Mucosa of descending colon (tissue), 3 donors: ENCODE results near the gene CAMKMT. TPM values are rescaled to one million over a fixed set of nuclear protein-coding genes. Genes with fewer than 3 reads are reported as not detected.

Experiments
- ATAC-seq: fragments of 200-7000 bp; cut with Tn5 transposase; one replicate; pipeline ENCODE4 v1.9.1; 2020; ENCODE audit warnings: mild to moderate bottlenecking, moderate library complexity
- DNase-seq, 3 donors: peaks; one replicate each; pipeline ENCODE4 v3.0.0-alpha.2; 2020
- H3K36me3 ChIP-seq: fragments of 200-600 bp; one replicate; pipeline ENCODE4 v1.8.0; 2021; ENCODE audit warnings: low read depth, mild to moderate bottlenecking
- H3K4me1 ChIP-seq: fragments of 200-600 bp; one replicate; pipeline ENCODE4 v1.8.0; 2021; ENCODE audit warnings: low read depth, mild to moderate bottlenecking
- H3K4me3 ChIP-seq: fragments of 200-600 bp; one replicate; pipeline ENCODE4 v1.8.0; 2021; ENCODE audit warnings: mild to moderate bottlenecking
- H3K9me3 ChIP-seq: fragments of 200-600 bp; one replicate; pipeline ENCODE4 v1.8.0; 2021; ENCODE audit warnings: mild to moderate bottlenecking
- intact Hi-C, 2 donors: fragments of 100-400 bp; cut with DNase I in 1 of 2; cut with micrococcal nuclease in 1 of 2; formaldehyde crosslinking; loops; one replicate each; pipeline versions ENCODE4 v1.11.0 to v1.11.1; 2022; cut with DNase I, micrococcal nuclease
- total RNA-seq, 3 donors: library from RNA; stranded (reverse); fragmentation: NEBNext Ultra II Directional in 2 of 3; extraction: Animal tissue kit (Norgen Biotek cat#: 25700) in 2 of 3; gene quantifications; one replicate each; pipeline versions ENCODE4 v1.2.1 to v1.2.4, GENCODE V29; 2021 to 2023
- TF ChIP-seq, protein P1 (sequence below): fragments of 200-600 bp; IDR thresholded peaks from one replicate; pipeline ENCODE4 v1.8.0; 2022; ENCODE audit warnings: antibody characterized with exemption, mild to moderate bottlenecking
- donor health status: DM: no; HTN: no; CAD: no; lungs with moderate emphysema.
- donor health status: DM: no; HTN: no; CAD: no.
- donor health status: DM: no; HTN: yes; CAD: no.

Gene CAMKMT
- total RNA-seq, 3 donors from 2014 or later, result 13.2 to 16.0 (median 14.1) TPM

GRCh38 chr2:44786817-44787214 lies 425.1 kb downstream of the CAMKMT start:
- Histone ChIP-seq H3K36me3 (no peaks in the 10 kb centered on the region), H3K4me3 (no peak overlapping the region), H3K4me1 (no peaks in the 10 kb centered on the region), H3K9me3 (no peaks in the 10 kb centered on the region)
- ATAC-seq (no peak), DNase-seq (no peak)
- intact Hi-C loops, result no loop called here
- TF ChIP-seq, protein P1, sequence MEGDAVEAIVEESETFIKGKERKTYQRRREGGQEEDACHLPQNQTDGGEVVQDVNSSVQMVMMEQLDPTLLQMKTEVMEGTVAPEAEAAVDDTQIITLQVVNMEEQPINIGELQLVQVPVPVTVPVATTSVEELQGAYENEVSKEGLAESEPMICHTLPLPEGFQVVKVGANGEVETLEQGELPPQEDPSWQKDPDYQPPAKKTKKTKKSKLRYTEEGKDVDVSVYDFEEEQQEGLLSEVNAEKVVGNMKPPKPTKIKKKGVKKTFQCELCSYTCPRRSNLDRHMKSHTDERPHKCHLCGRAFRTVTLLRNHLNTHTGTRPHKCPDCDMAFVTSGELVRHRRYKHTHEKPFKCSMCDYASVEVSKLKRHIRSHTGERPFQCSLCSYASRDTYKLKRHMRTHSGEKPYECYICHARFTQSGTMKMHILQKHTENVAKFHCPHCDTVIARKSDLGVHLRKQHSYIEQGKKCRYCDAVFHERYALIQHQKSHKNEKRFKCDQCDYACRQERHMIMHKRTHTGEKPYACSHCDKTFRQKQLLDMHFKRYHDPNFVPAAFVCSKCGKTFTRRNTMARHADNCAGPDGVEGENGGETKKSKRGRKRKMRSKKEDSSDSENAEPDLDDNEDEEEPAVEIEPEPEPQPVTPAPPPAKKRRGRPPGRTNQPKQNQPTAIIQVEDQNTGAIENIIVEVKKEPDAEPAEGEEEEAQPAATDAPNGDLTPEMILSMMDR, result no peak

DNA sequence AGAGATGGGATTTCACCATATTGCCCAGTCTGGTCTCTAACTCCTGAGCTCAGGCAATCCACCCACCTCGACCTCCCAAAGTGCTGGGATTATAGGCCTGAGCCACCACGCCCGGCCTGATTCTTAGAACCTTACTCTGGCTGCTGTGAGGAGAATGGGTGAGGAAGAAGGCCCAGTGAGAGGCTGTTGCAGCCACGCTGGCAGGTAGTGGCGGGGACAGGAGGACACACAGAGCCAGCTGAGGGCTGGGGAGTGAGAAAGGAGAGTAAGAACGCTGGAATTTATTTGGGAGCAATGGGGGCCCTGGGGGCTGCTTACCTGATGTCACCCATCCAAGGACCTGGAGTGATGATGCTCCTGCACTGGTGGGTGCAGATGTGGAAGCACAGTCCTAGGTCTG lies 425.9 kb downstream of the CAMKMT start:
- no peak for ATAC-seq
- H3K4me1 ChIP-seq, result no peaks in the 10 kb centered on the region
- no peak for DNase-seq
- intact Hi-C loops, result no loop called here
- no peaks in the 10 kb centered on the region for H3K36me3 ChIP-seq
- H3K9me3 ChIP-seq, result no peaks in the 10 kb centered on the region
- TF ChIP-seq, protein P1, result no peak
- H3K4me3 ChIP-seq, result no peak overlapping the region

DNA sequence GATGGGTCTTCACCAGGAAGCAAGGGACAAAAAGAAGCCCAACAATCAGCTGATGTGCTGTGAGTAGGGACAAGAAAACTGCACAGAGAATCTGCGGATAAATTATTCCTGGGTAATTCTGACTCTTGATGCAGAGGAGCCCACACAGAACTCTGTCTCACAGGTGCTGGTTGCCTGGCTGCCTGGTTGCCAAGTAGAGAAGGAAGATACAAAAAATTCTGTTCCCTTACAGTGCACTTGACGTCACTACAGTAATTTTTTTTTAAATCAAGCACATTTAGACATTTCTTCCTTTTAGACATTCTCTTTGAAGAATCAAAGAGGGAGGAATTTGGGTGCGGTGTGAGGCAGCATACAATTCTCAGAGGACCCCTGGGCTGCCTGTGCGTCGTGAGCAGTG lies 427.7 kb downstream of the CAMKMT start:
- Histone ChIP-seq H3K4me3 (no peak overlapping the region), H3K4me1 (no peaks in the 10 kb centered on the region), H3K9me3 (no peaks in the 10 kb centered on the region), H3K36me3 (no peaks in the 10 kb centered on the region)
- ATAC-seq (no peak), DNase-seq (no peak)
- intact Hi-C loops, result no loop called here
- TF ChIP-seq, protein P1, result no peak

DNA sequence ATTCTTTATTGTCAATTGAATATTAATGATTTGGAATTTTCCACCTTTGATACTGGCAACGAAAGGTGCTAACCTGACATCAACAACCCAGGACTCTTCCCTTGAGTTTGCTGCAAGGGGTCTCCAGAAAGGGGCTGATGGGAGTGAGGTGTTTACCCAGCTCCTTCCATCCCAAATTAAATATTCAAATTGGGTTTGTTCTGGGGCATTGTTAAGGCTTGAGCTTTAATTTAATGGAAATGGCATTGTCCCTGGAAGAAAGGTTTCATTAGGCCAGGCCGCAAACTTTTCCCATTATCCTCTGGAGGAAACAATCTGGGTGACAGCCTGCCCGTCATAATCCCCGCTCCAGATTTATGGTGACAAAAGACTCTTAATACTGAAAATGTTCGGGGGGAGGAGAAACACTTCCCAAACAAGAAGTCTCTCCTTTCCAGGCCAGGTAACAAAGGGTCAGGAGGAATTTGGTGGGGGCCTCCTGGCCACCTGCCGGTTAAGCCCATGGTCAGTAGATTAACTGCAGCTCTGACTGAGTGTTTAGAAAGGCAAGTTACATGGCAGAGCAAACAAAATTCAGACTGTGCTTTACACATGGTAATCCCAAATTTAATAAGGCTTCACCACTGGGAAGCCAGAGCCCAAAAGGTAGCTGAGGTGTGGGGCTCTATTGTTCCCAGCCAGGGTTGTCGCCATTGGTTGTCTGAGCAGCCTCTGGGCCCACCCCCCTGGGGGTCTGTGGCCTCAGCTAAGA lies 428.4 kb downstream of the CAMKMT start:
- no peaks in the 10 kb centered on the region for H3K4me1 ChIP-seq
- intact Hi-C loops, result no loop called here

GRCh38 chr2:44793322-44793870 lies 431.6 kb downstream of the CAMKMT start:
- TF ChIP-seq, protein P1, result no peak
- DNase-seq (peak in 1 of 3 donors; percentile 33), ATAC-seq (no peak)
- intact Hi-C loops, result no loop called here
- no peaks in the 10 kb centered on the region for H3K36me3 ChIP-seq
- H3K4me3 ChIP-seq, result no peak overlapping the region
- no peaks in the 10 kb centered on the region for H3K4me1 ChIP-seq
- H3K9me3 ChIP-seq, result no peaks in the 10 kb centered on the region

More for the DNA sequence above, 428.4 kb downstream of the CAMKMT start:
- Histone ChIP-seq H3K36me3 (no peaks in the 10 kb centered on the region), H3K9me3 (no peaks in the 10 kb centered on the region), H3K4me3 (no peak overlapping the region)
- TF ChIP-seq, protein P1, result no peak
- ATAC-seq (no peak), DNase-seq (no peak)
